Neuronal stem cell (in vitro differentiated cells): ENCODE data around the gene STPG2.

Source experiments
- DNase-seq: peaks from one replicate; pipeline ENCODE4 v3.0.0-alpha.2; 2013; ENCODE audit warnings: low spot score
- H2AFZ ChIP-seq: one replicate; pipeline ENCODE4 v1.6.1; 2013; ENCODE audit warnings: mild to moderate bottlenecking, low read length, inconsistent platforms
- H2AK5ac ChIP-seq: 2 replicates; pipeline ENCODE4 v1.6.1; 2013; ENCODE audit warnings: low read depth, mild to moderate bottlenecking, inconsistent platforms, low read length, moderate library complexity, mixed read lengths
- H2BK120ac ChIP-seq: 2 replicates; pipeline ENCODE4 v1.6.1; 2013; ENCODE audit warnings: low read depth, mild to moderate bottlenecking, inconsistent platforms, low read length, moderate library complexity, mixed read lengths
- H2BK12ac ChIP-seq: one replicate; pipeline ENCODE4 v1.6.1; 2013; ENCODE audit warnings: low read length, inconsistent platforms
- H2BK15ac ChIP-seq: 2 replicates; pipeline ENCODE4 v1.6.1; 2013; ENCODE audit warnings: mild to moderate bottlenecking, low read length, inconsistent platforms, mixed read lengths
- H2BK5ac ChIP-seq: one replicate; pipeline ENCODE4 v1.6.1; 2013; ENCODE audit warnings: inconsistent platforms, mild to moderate bottlenecking, low read length, moderate library complexity
- H3K14ac ChIP-seq: one replicate; pipeline ENCODE4 v1.6.1; 2013; ENCODE audit warnings: low read length, inconsistent platforms
- H3K18ac ChIP-seq: 2 replicates; pipeline ENCODE4 v1.6.1; 2013; ENCODE audit warnings: low read length, inconsistent platforms
- H3K23ac ChIP-seq: 2 replicates; pipeline ENCODE4 v1.6.1; 2013; ENCODE audit warnings: low read depth, mild to moderate bottlenecking, mixed read lengths, low read length, inconsistent platforms; ENCODE audit not compliant: poor library complexity
- H3K27ac ChIP-seq: replicated peaks from 3 replicates; pipeline ENCODE4 v1.5.1; 2013; ENCODE audit warnings: low read length, inconsistent platforms
- H3K27me3 ChIP-seq, 3 experiments: 2 replicates each; pipeline ENCODE4 v1.6.1; 2013; ENCODE audit warnings: low read length in 3 of 3, mild to moderate bottlenecking in 2 of 3, inconsistent platforms in 1 of 3, low read depth in 1 of 3, mixed read lengths in 1 of 3, moderate library complexity in 1 of 3; ENCODE audit not compliant: control insufficient read depth in 3 of 3, insufficient read depth in 3 of 3
- H3K36me3 ChIP-seq, 2 donors: replicated peaks in 1 of 2; 2 replicates each; pipeline ENCODE4 v1.6.1; 2013; ENCODE audit warnings: low read length in 2 of 2; ENCODE audit not compliant: control insufficient read depth in 2 of 2, insufficient read depth in 2 of 2
- H3K4ac ChIP-seq: 2 replicates; pipeline ENCODE4 v1.6.1; 2013; ENCODE audit warnings: inconsistent platforms, mild to moderate bottlenecking, low read length, moderate library complexity
- H3K4me1 ChIP-seq, 2 donors: 1 replicate in 1 of 2; 2 replicates in 1 of 2; pipeline ENCODE4 v1.6.1; 2013; ENCODE audit warnings: low read length in 2 of 2, low read depth in 1 of 2; ENCODE audit not compliant: control insufficient read depth in 2 of 2, insufficient read depth in 1 of 2
- H3K4me2 ChIP-seq: one replicate; pipeline ENCODE4 v1.6.1; 2013; ENCODE audit warnings: mild to moderate bottlenecking, low read length, inconsistent platforms; ENCODE audit not compliant: insufficient read depth, poor library complexity, severe bottlenecking
- H3K4me3 ChIP-seq, 2 donors: 2 replicates each; pipeline ENCODE4 v1.5.1; 2013; ENCODE audit warnings: low read length in 2 of 2, mild to moderate bottlenecking in 2 of 2, inconsistent platforms in 1 of 2, moderate library complexity in 1 of 2
- H3K79me1 ChIP-seq: one replicate; pipeline ENCODE4 v1.6.1; 2013; ENCODE audit warnings: low read depth, mild to moderate bottlenecking, inconsistent platforms, low read length, moderate library complexity
- H3K9ac ChIP-seq: one replicate; pipeline ENCODE4 v1.6.1; 2013; ENCODE audit warnings: mild to moderate bottlenecking, low read depth, low read length, inconsistent platforms; ENCODE audit not compliant: poor library complexity
- H3K9me3 ChIP-seq, 2 donors: replicated peaks in 1 of 2; 2 replicates each; pipeline versions ENCODE3 to v1.6.1; 2013; ENCODE audit warnings: low read length in 2 of 2, mild to moderate bottlenecking in 2 of 2, inconsistent platforms in 1 of 2, low read depth in 1 of 2, mixed read lengths in 1 of 2, moderate library complexity in 1 of 2; ENCODE audit not compliant: control insufficient read depth in 2 of 2, insufficient read depth in 1 of 2
- H4K8ac ChIP-seq: one replicate; pipeline ENCODE4 v1.6.1; 2013; ENCODE audit warnings: low read depth, mild to moderate bottlenecking, inconsistent platforms, low read length, moderate library complexity
- H4K91ac ChIP-seq: one replicate; pipeline ENCODE4 v1.6.1; 2013; ENCODE audit warnings: low read length, low read depth, mild to moderate bottlenecking, inconsistent platforms; ENCODE audit not compliant: poor library complexity
- WGBS, 2 donors: extraction: QIAGEN DNeasy Blood & Tissue Kit; methylation state at CpG; one replicate each; pipeline ENCODE4 v1.1.7; 2013; ENCODE audit warnings: missing lambda C conversion rate in 2 of 2, mixed read lengths in 1 of 2; ENCODE audit not compliant: insufficient read length in 2 of 2, insufficient replicate concordance in 1 of 2; ENCODE audit errors: extremely low coverage in 2 of 2; 5-methylcytosine and 5-hydroxymethylcytosine counted together

The STPG2 gene

GRCh38 chr4:98081936-98082335, 61.3 kb downstream of the STPG2 start:
- no peaks in the 10 kb centered on the region for H3K27me3 ChIP-seq
- H3K9me3 ChIP-seq = no peaks in the 10 kb centered on the region
- no peak overlapping the region for H2BK15ac ChIP-seq
- H2BK5ac ChIP-seq = no peak overlapping the region
- H4K8ac ChIP-seq = no peak overlapping the region
- H3K4ac ChIP-seq = no peak overlapping the region
- no peak overlapping the region for H4K91ac ChIP-seq
- H3K4me2 ChIP-seq = no peak overlapping the region
- H3K9ac ChIP-seq = no peak overlapping the region
- H3K36me3 ChIP-seq = no peaks in the 10 kb centered on the region
- no peak for DNase-seq
- H3K79me1 ChIP-seq = no peaks in the 10 kb centered on the region
- no peak overlapping the region for H3K23ac ChIP-seq
- H3K4me1 ChIP-seq = no peaks in the 10 kb centered on the region
- no peak overlapping the region for H3K27ac ChIP-seq
- no peak overlapping the region for H3K4me3 ChIP-seq
- no peak overlapping the region for H2BK12ac ChIP-seq
- no CpG with 5 or more reads among the region's 2 CpGs for WGBS, 2 donors
- no peak overlapping the region for H3K18ac ChIP-seq
- H3K14ac ChIP-seq = no peak overlapping the region
- no peak overlapping the region for H2AK5ac ChIP-seq
- H2AFZ ChIP-seq = no peak overlapping the region
- no peak overlapping the region for H2BK120ac ChIP-seq

GRCh38 chr4:98068495-98068894, 74.8 kb downstream of the STPG2 start:
- H3K9me3 ChIP-seq = no peaks in the 10 kb centered on the region
- H2BK12ac ChIP-seq = no peak overlapping the region
- no peak for DNase-seq
- no peak overlapping the region for H3K4me2 ChIP-seq
- WGBS, 2 donors = no CpG with 5 or more reads among the region's 2 CpGs
- no peak overlapping the region for H3K18ac ChIP-seq
- H4K8ac ChIP-seq = no peak overlapping the region
- H3K4me1 ChIP-seq = no peaks in the 10 kb centered on the region
- H2AFZ ChIP-seq = no peak overlapping the region
- H3K9ac ChIP-seq = no peak overlapping the region
- H3K4ac ChIP-seq = no peak overlapping the region
- no peak overlapping the region for H3K27ac ChIP-seq
- H2AK5ac ChIP-seq = no peak overlapping the region
- no peak overlapping the region for H3K14ac ChIP-seq
- H2BK15ac ChIP-seq = no peak overlapping the region
- no peak overlapping the region for H3K23ac ChIP-seq
- H3K4me3 ChIP-seq = no peak overlapping the region
- H2BK5ac ChIP-seq = no peak overlapping the region
- H3K79me1 ChIP-seq = no peaks in the 10 kb centered on the region
- H3K36me3 ChIP-seq = no peaks in the 10 kb centered on the region
- no peak overlapping the region for H2BK120ac ChIP-seq
- H4K91ac ChIP-seq = no peak overlapping the region
- no peaks in the 10 kb centered on the region for H3K27me3 ChIP-seq

DNA sequence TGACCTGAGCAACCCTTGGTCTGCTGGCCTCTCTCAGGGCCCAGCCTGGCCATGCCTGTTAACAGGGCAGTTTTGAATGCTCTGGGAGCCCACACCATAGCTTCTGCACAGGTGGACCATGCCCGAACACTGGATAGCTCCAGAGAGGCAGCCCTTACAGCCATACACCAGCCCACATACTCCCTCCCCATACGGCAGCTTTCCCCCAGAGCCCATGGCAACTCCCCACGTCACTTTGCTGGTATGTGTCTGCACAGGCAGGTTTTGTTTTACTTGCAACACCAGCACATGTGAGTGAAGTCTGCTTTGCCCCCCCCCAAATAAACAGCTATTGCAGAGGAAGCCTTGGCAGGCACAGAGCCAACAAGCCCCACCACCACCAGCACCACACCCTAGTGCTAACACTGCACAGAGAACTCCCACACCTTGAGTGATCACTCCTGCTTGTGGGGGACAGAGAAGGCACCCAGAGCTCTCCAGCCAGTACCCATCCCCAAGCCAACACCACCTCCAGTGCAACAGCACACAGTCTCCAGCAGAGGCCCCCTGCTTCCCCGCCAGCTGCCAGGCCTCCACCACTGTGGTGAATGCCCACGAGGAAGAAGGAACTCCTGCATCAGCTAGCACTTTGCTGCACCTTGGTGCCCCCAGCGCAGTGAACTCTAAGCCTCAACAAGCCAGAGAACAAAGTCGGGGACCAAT, 87.3 kb downstream of the STPG2 start:
- DNase-seq = no peak
- H3K4me2 ChIP-seq = no peak overlapping the region
- H3K9me3 ChIP-seq = no peaks in the 10 kb centered on the region
- H3K79me1 ChIP-seq = no peaks in the 10 kb centered on the region
- H2BK15ac ChIP-seq = no peak overlapping the region
- no peak overlapping the region for H3K14ac ChIP-seq
- WGBS, 2 donors = no CpG with 5 or more reads among the region's 7 CpGs
- no peak overlapping the region for H2BK12ac ChIP-seq
- H2AFZ ChIP-seq = no peak overlapping the region
- H3K23ac ChIP-seq = no peak overlapping the region
- no peak overlapping the region for H2BK120ac ChIP-seq
- H3K18ac ChIP-seq = no peak overlapping the region
- no peak overlapping the region for H3K9ac ChIP-seq
- peak overlapping the region; percentile 1 for H4K91ac ChIP-seq
- H3K4me1 ChIP-seq = no peaks in the 10 kb centered on the region
- peak overlapping the region in 1 of 2 donors; percentile 32 for H3K4me3 ChIP-seq
- no peaks in the 10 kb centered on the region for H3K27me3 ChIP-seq
- no peak overlapping the region for H2AK5ac ChIP-seq
- H3K27ac ChIP-seq = no peak overlapping the region
- no peaks in the 10 kb centered on the region for H3K36me3 ChIP-seq
- no peak overlapping the region for H2BK5ac ChIP-seq
- H4K8ac ChIP-seq = no peak overlapping the region
- H3K4ac ChIP-seq = no peak overlapping the region

GRCh38 chr4:98046665-98047064, 96.6 kb downstream of the STPG2 start:
- no CpG with 5 or more reads among the region's 1 CpG for WGBS, 2 donors
- H2AFZ ChIP-seq = no peak overlapping the region
- no peak overlapping the region for H4K8ac ChIP-seq
- no peak overlapping the region for H3K18ac ChIP-seq
- no peak overlapping the region for H2BK120ac ChIP-seq
- H3K23ac ChIP-seq = no peak overlapping the region
- no peaks in the 10 kb centered on the region for H3K27me3 ChIP-seq
- no peak overlapping the region for H3K4me2 ChIP-seq
- no peak overlapping the region for H2BK15ac ChIP-seq
- no peak overlapping the region for H3K14ac ChIP-seq
- no peaks in the 10 kb centered on the region for H3K4me1 ChIP-seq
- H2BK5ac ChIP-seq = no peak overlapping the region
- no peaks in the 10 kb centered on the region for H3K36me3 ChIP-seq
- H3K4me3 ChIP-seq = no peak overlapping the region
- no peak overlapping the region for H3K27ac ChIP-seq
- no peaks in the 10 kb centered on the region for H3K9me3 ChIP-seq
- H3K9ac ChIP-seq = no peak overlapping the region
- no peak for DNase-seq
- no peaks in the 10 kb centered on the region for H3K79me1 ChIP-seq
- no peak overlapping the region for H2BK12ac ChIP-seq
- H3K4ac ChIP-seq = no peak overlapping the region
- no peak overlapping the region for H2AK5ac ChIP-seq
- H4K91ac ChIP-seq = no peak overlapping the region
